ENCODE measurements around the gene GLP2R. TPM values are rescaled to one million over a fixed set of nuclear protein-coding genes. Genes with fewer than 3 reads are reported as not detected.

GLP2R gene
- total and polyA plus RNA-seq, 2 experiments from 2014 or later, result not detected

DNA sequence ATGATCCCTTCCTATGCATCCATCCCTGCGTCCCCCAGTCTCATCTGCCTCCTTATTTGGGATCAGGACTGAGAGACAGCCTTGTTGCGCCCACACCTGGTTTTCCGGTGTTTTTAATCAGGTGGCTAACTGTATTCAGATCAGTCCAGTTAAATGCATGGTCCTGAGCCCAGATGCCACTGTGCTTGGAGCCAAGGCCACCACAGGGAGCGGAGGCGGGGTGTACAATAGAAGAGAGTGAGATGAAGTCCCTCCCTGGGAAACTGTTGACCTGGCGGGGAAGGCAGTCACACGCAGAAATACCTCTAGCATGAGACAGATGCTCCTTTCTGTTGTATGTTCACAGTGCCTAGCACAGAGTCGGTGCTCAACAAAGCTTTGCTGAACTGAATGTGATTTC, 73.1 kb downstream of the GLP2R start:
- no peak for ATAC-seq
- H3K27me3 Mint-ChIP-seq (ENCODE audit: insufficient read depth, low read depth, poor library complexity), result peaks cover 1% of the 10 kb centered on the region

DNA sequence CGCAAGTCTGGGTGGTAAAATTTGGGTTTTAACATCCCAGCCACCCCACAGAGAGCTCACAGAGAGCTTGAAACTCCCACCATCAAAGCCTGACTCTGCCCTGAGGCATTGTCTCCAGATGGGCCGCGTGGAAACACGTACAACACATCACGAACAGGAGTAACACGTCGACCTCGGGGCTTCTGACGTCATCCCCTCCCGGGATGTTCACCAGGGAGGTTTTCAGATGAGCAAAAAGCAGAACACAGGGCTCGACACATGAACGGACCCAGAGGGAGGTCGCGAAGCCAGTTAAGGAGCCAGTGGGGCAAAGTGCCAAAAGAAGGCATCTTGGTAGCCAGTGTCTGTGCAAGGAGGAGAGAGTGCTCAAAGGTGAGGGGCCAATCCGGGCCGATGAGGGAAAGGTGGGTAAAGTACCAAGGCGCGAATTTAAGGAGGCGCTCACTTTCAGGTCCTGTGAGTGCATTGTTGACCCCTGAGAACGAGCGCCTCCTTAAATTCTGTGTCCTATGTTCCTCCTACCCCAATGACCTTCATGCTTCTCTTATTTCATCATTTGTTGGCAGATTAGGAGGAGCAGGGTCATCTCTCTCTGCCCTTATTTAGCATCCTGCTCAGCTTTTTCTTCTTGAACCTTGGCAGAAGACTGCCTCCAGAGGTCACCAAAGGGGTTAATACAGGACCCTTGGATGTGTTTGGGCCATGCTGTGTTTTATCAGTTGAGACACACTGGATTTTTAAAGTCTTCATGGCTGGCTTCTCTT, 73.7 kb downstream of the GLP2R start:
- no peak overlapping the region for H3K27ac ChIP-seq (ENCODE audit: low read depth)
- peaks cover 1% of the 10 kb centered on the region for H3K27me3 Mint-ChIP-seq (ENCODE audit: insufficient read depth, low read depth, poor library complexity)
- no peak overlapping the region for H3K27ac Mint-ChIP-seq
- H3K4me1 Mint-ChIP-seq, result peaks cover 6% of the 10 kb centered on the region
- no peak overlapping the region for H3K4me3 Mint-ChIP-seq
- H3F3A ChIP-seq (replicated peaks; ENCODE audit: low read depth), result no peaks in the 10 kb centered on the region
- H3K9me3 Mint-ChIP-seq, result no peaks in the 10 kb centered on the region
- no peaks in the 10 kb centered on the region; the same call in 2 of the 3 replicates for H3K36me3 Mint-ChIP-seq (ENCODE audit: low read depth)
- H4K20me1 ChIP-seq (replicated peaks; ENCODE audit: insufficient read depth), result no peaks in the 10 kb centered on the region
- H3K4me2 ChIP-seq, result no peak overlapping the region
- H3K4me1 ChIP-seq (ENCODE audit: insufficient read depth), result no peaks in the 10 kb centered on the region
- H3K9me2 ChIP-seq (ENCODE audit: insufficient read depth), result no peaks in the 10 kb centered on the region
- no peak; the same call in 1 of the 3 replicates for ATAC-seq
- no peak for DNase-seq (ENCODE audit: low spot score)
- TF ChIP-seq, protein P1, sequence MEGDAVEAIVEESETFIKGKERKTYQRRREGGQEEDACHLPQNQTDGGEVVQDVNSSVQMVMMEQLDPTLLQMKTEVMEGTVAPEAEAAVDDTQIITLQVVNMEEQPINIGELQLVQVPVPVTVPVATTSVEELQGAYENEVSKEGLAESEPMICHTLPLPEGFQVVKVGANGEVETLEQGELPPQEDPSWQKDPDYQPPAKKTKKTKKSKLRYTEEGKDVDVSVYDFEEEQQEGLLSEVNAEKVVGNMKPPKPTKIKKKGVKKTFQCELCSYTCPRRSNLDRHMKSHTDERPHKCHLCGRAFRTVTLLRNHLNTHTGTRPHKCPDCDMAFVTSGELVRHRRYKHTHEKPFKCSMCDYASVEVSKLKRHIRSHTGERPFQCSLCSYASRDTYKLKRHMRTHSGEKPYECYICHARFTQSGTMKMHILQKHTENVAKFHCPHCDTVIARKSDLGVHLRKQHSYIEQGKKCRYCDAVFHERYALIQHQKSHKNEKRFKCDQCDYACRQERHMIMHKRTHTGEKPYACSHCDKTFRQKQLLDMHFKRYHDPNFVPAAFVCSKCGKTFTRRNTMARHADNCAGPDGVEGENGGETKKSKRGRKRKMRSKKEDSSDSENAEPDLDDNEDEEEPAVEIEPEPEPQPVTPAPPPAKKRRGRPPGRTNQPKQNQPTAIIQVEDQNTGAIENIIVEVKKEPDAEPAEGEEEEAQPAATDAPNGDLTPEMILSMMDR (conservative IDR thresholded peaks at IDR 0.05; ENCODE audit: low read depth in 2 of 2), result 0 out of 4 replicates have a peak, but pooled peaks of 1 of the 2 experiments have one; percentile 7
- TF ChIP-seq POLR2AphosphoS5 (IDR thresholded peaks at IDR 0.05; ENCODE audit: low read depth) (no peak), ZNF331 (CRISPR knock-in tag; IDR thresholded peaks at IDR 0.05; ENCODE audit: low read depth) (no peak)
- H3K27me3 ChIP-seq (ENCODE audit: insufficient read depth), result no peaks in the 10 kb centered on the region
- no peaks in the 10 kb centered on the region for H3K79me2 ChIP-seq (replicated peaks; ENCODE audit: insufficient read depth)
- no peaks in the 10 kb centered on the region; the same call in 1 of the 2 replicates for H3K36me3 ChIP-seq (ENCODE audit: insufficient read depth)
- H3K4me3 ChIP-seq, result no peak overlapping the region
- peak overlapping the region; percentile 52; the same call in 1 of the 2 replicates for H2AFZ ChIP-seq

More for the DNA sequence above, 73.1 kb downstream of the GLP2R start:
- no peaks in the 10 kb centered on the region for H3K9me3 Mint-ChIP-seq
- H3K4me1 Mint-ChIP-seq, result peaks cover 6% of the 10 kb centered on the region
- Histone ChIP-seq H3K4me3 (no peak overlapping the region), H3K4me2 (no peak overlapping the region), H3K4me1 (ENCODE audit: insufficient read depth) (no peaks in the 10 kb centered on the region), H3K79me2 (replicated peaks; ENCODE audit: insufficient read depth) (no peaks in the 10 kb centered on the region), H3K27ac (ENCODE audit: low read depth) (no peak overlapping the region), H2AFZ (no peak overlapping the region; the same call in 1 of the 2 replicates), H3K9me2 (ENCODE audit: insufficient read depth) (no peaks in the 10 kb centered on the region), H3K36me3 (ENCODE audit: insufficient read depth) (no peaks in the 10 kb centered on the region; the same call in 1 of the 2 replicates), H3K27me3 (ENCODE audit: insufficient read depth) (no peaks in the 10 kb centered on the region), H3F3A (replicated peaks; ENCODE audit: low read depth) (no peaks in the 10 kb centered on the region), H4K20me1 (replicated peaks; ENCODE audit: insufficient read depth) (no peaks in the 10 kb centered on the region)
- no peaks in the 10 kb centered on the region; the same call in 2 of the 3 replicates for H3K36me3 Mint-ChIP-seq (ENCODE audit: low read depth)
- no peak for TF ChIP-seq CREB1 (CRISPR knock-in tag; IDR thresholded peaks at IDR 0.05; ENCODE audit: low read depth)
- TF ChIP-seq, protein P2, sequence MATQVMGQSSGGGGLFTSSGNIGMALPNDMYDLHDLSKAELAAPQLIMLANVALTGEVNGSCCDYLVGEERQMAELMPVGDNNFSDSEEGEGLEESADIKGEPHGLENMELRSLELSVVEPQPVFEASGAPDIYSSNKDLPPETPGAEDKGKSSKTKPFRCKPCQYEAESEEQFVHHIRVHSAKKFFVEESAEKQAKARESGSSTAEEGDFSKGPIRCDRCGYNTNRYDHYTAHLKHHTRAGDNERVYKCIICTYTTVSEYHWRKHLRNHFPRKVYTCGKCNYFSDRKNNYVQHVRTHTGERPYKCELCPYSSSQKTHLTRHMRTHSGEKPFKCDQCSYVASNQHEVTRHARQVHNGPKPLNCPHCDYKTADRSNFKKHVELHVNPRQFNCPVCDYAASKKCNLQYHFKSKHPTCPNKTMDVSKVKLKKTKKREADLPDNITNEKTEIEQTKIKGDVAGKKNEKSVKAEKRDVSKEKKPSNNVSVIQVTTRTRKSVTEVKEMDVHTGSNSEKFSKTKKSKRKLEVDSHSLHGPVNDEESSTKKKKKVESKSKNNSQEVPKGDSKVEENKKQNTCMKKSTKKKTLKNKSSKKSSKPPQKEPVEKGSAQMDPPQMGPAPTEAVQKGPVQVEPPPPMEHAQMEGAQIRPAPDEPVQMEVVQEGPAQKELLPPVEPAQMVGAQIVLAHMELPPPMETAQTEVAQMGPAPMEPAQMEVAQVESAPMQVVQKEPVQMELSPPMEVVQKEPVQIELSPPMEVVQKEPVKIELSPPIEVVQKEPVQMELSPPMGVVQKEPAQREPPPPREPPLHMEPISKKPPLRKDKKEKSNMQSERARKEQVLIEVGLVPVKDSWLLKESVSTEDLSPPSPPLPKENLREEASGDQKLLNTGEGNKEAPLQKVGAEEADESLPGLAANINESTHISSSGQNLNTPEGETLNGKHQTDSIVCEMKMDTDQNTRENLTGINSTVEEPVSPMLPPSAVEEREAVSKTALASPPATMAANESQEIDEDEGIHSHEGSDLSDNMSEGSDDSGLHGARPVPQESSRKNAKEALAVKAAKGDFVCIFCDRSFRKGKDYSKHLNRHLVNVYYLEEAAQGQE (IDR thresholded peaks at IDR 0.05; ENCODE audit: unreplicated experiment), result no peak
- TF ChIP-seq, protein P1 (conservative IDR thresholded peaks at IDR 0.05; ENCODE audit: low read depth in 2 of 2), result no peak
- H3K27ac Mint-ChIP-seq, result no peak overlapping the region
- no peak overlapping the region for H3K4me3 Mint-ChIP-seq
- DNase-seq (ENCODE audit: low spot score), result no peak
